ENCODE data around the gene ACACA.
"Not testable (repeated sequence)": the region's sequence is repeated elsewhere in the genome, so short reads cannot be mapped to it uniquely, and the experiment has no call there.

Gene ACACA

DNA sequence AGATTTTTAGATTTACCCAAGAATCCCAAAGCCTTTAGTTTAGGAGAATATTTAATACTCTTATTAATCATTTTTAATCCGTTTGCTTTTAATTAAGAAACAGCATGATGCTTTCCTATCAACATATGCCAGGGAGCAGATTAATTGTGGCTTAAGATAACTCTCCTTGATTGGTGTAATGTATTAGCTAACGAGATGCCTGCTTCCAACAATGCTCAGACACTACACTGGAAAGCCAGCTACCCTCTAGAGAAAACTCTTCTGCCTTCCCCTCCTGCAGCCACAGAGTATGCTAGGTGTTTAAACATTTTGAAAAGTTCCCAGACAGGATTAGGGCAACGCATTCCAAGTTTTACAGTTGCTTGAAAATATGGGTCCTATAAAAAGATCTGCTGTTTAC is 315.7 kb downstream of the ACACA start:
- DNase-seq = no peak

GRCh38 chr17:37089956-37090355 is 316.7 kb downstream of the ACACA start:
- DNase-seq = no peak

DNA sequence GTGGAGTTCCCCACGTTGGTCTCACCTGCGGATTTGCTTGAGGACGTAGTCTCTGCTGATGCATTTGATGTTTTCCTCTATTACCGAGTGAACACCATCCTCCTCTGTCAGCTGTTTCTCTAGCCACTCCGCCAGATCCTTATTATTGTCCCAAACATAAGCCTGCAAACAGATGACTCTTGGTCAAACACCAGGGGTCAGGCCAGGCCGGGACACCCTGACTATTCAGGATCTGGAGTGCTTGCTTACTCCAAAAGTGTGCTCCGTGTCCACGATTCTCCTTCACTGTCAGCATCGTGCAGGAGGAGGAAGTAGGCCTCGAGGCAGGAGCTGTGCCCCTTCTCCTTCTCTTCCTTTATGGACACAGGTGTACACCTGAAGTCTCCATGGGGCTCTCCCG is 317.7 kb downstream of the ACACA start:
- no peak for DNase-seq

DNA sequence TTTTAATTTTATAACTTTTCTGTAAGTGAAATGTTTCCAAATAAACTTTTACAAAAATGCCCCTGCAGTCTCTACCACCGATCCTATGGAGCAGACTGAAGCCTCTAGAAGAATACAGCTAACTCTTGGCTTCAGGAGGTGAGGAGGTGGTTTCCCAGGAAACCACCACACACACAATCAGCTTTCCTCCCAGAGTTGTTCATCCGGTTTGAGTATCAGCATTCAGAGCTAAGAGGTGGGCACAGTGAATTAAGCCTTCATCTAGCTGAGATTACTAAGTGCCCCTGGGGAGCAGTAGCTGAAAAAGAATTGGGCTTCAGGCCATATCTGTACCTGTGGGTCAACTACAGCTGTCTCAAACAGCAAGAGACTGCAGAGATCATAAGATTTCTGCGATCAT is 318.2 kb downstream of the ACACA start:
- no peak for DNase-seq

GRCh38 chr17:37087683-37088082 is 319.0 kb downstream of the ACACA start:
- no peak for DNase-seq

- DNase-seq = no peak
These were observed 319.7 kb downstream of the ACACA start for GRCh38 chr17:37086948-37087347.

DNA sequence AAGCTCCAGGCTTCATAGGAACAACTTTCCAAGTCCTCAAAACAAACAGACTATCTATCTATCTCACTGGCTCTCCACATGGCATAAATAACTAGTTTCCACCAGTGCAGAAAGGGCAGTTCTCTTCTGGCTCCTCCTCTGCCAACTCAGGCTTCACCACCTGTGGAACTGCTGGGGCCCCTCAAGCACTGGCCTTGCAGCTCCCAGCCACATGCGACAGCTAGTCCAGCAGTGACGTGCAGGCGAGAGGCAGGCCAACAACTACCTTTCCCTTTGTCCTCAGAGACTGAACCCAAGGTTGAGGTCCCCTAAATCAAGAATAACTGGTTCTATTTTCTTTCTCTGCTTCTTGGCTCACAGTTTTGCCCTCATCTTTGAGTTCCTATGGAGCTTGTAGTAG is 320.3 kb downstream of the ACACA start:
- DNase-seq = no peak

DNA sequence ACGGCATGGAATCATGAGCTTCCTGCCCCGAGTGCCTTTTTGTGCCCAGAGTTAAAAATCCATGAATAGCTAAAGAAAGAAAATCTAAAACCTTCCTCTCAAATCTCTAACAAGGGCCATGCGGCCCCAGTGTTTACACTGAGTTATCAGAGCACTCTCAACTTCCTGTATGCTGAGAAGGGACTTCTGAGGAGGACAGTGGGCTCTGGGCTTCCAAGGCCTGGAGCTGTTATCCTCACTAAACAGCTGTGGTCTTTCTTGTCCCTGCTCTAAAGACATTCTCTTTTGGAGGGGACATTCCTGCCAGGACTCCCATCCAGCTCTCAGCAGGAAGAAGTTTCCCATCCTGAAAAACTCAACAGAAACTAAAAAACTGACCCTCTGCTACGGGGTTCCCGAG is 322.3 kb downstream of the ACACA start:
- no peak for DNase-seq

DNA sequence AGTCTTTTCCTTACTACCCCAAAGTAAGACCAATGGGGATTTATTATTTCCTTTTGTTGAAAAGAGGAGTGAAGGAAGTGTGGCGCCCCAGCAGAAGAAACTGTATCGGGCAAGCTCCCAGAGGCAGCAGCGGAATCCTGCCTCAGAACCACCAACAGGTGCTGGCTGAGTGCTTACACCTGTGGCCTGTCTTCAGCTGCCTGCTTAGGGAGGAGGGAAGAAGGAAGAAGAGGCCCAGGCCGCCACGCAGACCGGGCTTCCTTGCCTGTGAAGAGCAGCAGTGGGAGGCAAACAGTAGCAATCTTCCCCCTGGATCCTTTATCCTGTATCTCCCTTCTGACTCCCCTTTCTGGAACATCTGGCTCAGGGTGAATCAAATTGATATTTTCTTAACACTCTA is 323.2 kb downstream of the ACACA start:
- DNase-seq = no peak

DNA sequence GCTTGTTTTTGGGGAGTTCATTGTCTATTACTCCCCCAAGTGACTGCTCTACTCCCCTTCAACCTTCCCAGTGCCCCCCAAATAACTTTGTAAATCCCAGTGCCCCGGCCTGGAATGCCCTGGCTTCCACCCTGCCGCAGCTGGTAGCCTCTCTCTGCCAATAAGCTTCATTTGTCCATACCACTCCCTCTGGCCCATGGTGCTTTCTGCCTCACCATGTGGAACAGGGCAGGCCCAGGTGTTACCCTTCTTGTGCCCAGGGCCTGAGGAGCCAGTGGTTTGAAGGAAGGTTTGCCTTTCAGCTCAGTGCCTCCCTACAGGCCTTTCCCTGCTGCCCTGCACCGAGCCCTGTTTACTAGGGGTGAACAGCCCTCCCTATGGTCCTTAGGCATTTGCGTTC is 323.7 kb downstream of the ACACA start:
- no peak for DNase-seq

GRCh38 chr17:37082311-37082860 is 324.2 kb downstream of the ACACA start:
- DNase-seq = no peak

GRCh38 chr17:37081287-37081686 is 325.3 kb downstream of the ACACA start:
- no peak for DNase-seq

DNA sequence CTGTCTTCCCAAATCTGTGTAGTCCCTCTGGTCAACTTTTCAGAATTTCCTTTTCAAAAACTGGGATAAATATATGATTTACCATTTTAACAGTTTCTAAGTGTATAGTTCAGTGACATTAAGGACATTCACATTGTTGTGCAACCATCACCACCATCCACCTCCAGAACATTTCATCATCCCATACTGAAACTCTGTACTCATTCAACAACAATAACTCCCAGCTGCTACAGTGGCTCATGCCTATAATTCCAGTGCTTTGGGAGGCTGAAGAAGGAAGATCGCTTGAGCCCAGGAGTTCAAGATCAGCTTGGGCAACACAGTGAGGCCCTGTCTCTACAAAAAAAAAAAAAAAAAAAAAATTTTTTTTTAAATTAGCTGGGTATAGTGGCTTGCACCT is 326.9 kb downstream of the ACACA start:
- DNase-seq = peak; percentile 20

- no peak for DNase-seq
These were observed 327.4 kb downstream of the ACACA start for GRCh38 chr17:37079065-37079708.

- not testable (repeated sequence) for DNase-seq
These were observed 333.2 kb downstream of the ACACA start for GRCh38 chr17:37073464-37073863.

- DNase-seq = no peak
These were observed 337.5 kb downstream of the ACACA start for GRCh38 chr17:37069087-37069486.

GRCh38 chr17:37068266-37068665 is 338.4 kb downstream of the ACACA start:
- DNase-seq = no peak

DNA sequence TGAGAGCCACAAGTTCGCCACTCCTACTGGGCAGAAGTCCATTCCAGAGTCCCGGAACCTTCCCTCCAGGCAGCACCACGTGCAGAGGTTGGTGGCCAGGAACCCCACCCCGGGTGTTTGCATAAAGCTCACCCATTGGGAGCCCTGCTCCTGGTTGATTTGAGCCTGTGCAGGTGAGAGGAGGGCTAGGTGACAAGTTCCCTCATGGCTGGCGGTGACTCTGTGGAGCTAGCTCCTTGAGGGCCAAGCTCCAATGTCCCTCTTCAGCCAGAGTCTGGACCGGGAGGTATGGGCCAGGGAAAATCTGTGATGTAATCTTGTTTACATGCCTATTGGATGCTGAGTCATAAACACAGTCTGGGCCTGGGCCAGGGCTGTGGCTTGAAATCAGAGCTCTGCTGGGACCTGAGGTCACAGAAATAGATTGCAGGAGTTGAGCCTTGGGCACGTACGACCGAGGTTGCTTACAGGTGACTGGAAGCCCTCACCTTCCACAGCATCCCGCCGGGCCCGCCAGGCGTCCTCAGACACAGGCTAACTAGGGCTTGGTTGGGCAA is 339.0 kb downstream of the ACACA start:
- peak; percentile 53 for DNase-seq

DNA sequence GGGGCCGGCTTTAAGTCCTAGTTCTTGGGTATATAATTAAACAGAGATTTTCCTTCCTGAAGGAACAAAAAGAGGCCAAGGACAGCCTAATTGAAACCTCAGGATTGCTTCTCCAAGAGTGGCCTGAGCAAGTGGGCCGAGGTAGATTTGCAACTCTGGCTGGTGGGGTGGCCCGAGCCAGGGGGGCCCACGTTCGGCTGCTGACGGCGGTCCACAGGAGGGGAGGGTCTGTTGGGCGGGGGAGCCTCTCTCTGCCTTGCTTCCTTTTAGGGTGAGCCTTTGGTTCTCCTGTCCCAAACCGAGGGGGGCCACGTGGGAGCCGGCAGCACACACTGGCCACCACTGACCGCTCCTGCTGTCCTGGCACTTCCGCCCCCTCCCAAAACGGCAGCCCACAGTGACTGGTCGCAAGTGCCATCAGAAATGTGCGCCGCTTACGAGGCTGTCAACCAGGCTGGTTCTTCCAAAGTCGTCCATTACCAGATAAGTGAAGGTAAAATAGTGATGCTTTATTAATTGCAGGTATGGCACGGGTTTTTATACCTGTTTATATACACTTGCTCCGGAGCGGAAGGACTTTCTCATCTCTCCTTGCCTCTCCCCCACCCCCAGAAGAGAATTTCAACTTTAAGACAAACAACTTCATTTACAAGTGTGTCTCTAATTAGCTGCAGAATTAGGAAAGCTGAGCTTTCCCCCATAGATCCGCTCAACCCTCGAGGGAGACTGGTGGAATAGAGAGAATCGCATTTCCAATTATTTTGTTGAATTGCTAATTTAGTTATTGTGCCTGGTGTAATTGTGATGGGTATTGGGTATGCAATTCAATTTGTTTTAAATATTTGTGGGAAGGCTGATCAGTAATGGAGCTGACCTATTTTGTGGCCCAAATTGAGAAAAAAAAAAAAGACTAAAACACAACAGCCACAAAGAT is 340.0 kb downstream of the ACACA start:
- DNase-seq = no peak

DNA sequence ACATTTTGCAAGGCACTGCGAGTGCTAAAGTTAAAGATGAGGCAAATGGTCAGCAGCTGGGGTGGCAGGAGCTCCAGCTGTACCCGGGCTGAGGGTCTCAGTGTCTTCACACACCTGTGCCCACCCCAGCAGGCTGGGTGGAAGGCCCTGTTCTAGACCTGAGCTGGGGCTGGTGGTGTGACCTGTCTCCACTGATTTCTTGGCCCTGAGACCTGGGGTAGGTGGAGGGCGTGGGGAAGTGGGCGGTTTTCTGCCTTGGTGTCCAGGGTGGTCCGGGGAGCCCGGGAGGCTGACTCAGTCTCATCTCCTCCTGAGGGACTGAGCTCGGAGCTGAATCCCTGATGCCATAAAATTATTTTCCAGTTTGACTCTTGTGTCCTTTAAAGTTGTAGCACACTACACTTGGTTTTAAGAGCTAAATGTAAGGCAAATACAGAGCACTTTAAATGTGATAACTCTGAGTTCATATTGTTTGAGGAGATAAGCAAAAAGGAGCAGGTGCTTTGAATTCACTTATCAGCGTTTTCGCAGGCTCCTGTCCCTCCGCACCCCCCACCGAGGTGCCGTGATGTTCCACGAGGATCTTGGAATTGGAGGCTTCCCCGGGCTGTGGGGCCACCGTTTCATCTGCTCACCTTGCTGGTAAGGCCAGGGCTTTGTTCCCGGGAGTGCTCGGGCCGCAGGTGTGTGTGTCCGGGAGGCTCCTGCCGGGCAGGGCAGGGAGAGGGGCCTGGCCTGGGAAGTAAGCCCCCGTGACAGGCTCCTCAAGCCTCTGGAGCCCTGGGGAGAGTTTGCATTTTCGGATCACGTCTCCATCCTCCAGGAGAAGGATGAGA is 340.9 kb downstream of the ACACA start:
- DNase-seq = no peak

- DNase-seq = no peak
These were observed 341.7 kb downstream of the ACACA start for GRCh38 chr17:37064956-37065355.

- DNase-seq = no peak
These were observed 342.4 kb downstream of the ACACA start for GRCh38 chr17:37064206-37064605.

DNA sequence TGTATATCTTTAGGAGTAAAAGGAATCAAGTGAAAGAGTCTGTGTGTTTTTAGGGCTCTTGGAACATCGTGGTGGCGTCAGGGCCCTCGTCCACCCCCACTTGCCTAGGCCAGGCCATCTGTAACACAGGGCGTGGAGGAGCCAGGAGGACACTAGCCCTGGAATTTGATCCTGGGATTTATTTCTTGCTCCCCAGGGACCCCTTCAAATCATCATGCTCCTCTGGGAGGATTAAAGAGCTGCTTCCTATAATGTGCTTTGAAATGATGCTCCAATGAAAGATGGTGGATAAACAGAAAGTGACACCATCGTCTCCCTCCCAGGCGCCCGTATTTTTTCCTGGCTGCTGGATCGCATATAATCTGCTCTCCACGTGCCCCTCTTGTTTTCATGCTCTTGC is 344.6 kb downstream of the ACACA start:
- DNase-seq = no peak

All from fibroblast of skin of right biceps (primary cell).